ENCODE measurements around the gene PRLHR.

The PRLHR gene

DNA sequence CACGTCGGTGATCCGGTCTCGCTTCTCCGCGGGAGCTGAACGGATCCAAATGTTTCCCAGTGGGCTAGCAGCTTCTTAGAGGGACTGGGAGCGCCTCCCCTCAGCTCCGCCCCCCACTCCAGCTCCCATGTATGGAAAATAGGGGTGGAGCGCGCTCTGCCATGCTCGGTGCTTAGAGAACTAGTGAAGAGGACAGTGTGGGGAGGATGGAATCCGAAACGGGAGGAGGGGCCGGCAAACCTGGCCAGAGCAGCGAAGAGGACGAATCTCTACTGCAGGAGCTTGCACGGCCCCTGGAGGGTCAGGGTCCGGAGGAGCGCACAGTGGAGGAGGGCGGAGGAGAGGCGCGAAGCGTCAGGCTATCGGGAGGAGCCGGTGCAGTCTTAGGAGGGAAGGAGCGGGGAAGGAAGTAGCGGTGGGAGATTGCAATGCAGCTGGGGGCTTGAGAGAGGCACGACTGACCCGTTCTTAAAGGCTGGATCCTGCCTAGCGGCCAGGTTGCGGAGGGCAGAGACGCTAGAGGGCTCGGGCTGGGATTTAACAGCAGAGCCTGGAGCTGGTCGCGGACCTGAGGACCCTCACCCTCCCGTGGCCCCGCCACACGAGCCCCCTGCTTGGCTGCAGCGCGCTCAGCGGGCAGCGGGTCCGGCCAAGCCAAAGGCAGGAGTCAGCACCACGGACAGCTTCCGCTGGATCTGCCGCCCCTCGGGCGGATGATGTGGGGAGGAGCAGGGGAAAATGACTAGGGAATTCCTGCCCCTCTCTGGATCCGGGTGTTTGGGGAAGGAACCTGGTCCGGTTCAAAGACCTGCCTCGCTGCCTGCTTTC lies at the start of gene PRLHR:
Gene PRLHR, minus strand, starts transcription at position 51 of the 828 bp plus-strand sequence. CDS start 404 bp downstream, outside the sequence.
- TF ChIP-seq, protein P1, sequence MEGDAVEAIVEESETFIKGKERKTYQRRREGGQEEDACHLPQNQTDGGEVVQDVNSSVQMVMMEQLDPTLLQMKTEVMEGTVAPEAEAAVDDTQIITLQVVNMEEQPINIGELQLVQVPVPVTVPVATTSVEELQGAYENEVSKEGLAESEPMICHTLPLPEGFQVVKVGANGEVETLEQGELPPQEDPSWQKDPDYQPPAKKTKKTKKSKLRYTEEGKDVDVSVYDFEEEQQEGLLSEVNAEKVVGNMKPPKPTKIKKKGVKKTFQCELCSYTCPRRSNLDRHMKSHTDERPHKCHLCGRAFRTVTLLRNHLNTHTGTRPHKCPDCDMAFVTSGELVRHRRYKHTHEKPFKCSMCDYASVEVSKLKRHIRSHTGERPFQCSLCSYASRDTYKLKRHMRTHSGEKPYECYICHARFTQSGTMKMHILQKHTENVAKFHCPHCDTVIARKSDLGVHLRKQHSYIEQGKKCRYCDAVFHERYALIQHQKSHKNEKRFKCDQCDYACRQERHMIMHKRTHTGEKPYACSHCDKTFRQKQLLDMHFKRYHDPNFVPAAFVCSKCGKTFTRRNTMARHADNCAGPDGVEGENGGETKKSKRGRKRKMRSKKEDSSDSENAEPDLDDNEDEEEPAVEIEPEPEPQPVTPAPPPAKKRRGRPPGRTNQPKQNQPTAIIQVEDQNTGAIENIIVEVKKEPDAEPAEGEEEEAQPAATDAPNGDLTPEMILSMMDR (IDR thresholded peaks at IDR 0.05), result no peak
- Histone ChIP-seq H3K4me1 (ENCODE audit: control insufficient read depth in 1 of 2, insufficient read depth in 1 of 2, low read depth in 1 of 2, low read length in 1 of 2) (no peaks in the 10 kb centered on the region), H3K4me3 (ENCODE audit: low read depth in 1 of 2, low read length in 1 of 2) (no peak within 1 kb of the TSS), H3K9me3 (no peaks in the 10 kb centered on the region), H3K27me3 (peaks cover 89% of the 10 kb centered on the region), H3K36me3 (no peaks in the 10 kb centered on the region), H3K27ac (no peak within 1 kb of the TSS)

DNA sequence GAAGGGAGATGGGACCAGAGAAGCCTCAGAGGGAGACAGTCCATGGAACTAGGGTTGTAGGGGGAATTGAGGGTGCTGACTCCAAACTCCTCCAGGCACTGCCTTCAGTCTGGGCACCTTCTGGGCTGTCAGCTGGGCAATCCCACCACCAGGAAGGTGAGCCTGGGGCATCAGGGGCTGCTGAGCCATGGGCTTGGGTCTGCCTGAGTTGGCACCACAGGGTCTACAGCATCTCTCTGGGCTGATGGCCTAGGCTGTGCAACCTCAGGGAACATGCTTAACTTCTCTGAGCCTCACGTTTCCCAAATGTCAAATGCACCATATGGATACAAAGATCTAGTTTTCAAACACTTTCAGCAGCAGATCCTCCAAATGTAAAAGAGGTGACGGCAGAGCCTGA lies 46.8 kb upstream of the PRLHR start:
- Histone ChIP-seq H3K4me1 (ENCODE audit: control insufficient read depth in 1 of 2, insufficient read depth in 1 of 2, low read depth in 1 of 2, low read length in 1 of 2) (no peaks in the 10 kb centered on the region), H3K36me3 (no peaks in the 10 kb centered on the region), H3K9me3 (no peaks in the 10 kb centered on the region), H3K27ac (no peak overlapping the region), H3K27me3 (peaks cover 12% of the 10 kb centered on the region), H3K4me3 (ENCODE audit: low read depth in 1 of 2, low read length in 1 of 2) (no peak overlapping the region)
- TF ChIP-seq, protein P1 (IDR thresholded peaks at IDR 0.05), result no peak

DNA sequence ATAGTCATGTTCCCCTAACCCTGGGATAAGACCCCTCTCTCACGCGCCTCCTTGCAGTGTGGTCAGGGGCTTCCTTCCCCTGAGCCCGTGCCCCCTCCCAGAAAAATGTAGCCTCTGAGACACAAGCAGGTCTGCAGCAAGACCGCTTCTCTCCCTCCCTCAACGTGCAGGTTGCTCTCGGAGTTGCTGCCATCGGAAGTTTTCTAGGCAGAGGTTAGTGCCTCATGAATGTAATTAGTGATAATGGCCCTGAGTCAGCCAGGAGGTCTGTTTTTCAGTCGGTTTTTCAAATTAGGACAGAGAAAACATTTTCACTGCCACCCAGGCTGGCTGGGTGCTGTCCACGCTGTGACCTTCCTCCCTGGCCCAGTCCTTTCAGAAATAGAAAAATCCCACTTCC lies 43.2 kb upstream of the PRLHR start:
- H3K4me1 ChIP-seq (ENCODE audit: control insufficient read depth in 1 of 2, insufficient read depth in 1 of 2, low read depth in 1 of 2, low read length in 1 of 2), result no peaks in the 10 kb centered on the region
- no peaks in the 10 kb centered on the region for H3K36me3 ChIP-seq
- H3K4me3 ChIP-seq (ENCODE audit: low read depth in 1 of 2, low read length in 1 of 2), result no peak overlapping the region
- no peak overlapping the region for H3K27ac ChIP-seq
- TF ChIP-seq, protein P1 (IDR thresholded peaks at IDR 0.05), result no peak
- no peaks in the 10 kb centered on the region for H3K9me3 ChIP-seq
- peaks cover 38% of the 10 kb centered on the region for H3K27me3 ChIP-seq

DNA sequence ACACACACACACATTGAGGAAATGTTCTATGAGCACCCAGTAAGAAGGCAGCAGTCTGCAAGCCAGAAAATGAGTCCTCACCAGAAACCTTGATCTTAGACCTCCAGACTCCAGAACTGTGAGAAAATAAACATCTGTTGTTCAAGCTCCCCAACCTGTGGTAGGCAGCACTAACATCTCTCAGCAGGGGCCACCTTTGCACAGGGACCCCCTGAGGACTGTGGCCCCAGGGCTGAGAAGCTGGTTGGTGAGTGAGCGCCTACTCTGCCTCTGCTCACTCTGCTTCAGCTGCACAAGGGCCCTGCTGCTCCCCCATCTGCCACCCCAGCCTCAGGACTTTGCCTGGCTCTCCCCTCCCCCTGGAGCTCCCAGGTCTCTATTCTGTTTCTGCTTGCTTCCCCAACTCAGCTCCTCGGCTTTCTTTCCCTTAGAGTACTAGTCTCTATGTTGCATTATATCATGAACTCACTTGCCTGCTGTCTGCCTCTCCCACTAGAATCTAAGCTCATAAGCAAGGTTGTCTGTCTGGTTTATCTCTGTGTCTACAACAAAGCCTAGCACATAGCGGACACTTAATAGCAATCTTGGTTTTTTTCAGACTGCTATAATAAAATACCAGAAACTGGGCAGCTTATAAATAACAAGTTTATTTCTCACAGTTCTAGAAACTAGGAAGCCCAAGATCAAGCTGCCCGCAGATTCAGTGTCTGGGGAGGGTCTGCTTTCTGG lies 40.4 kb upstream of the PRLHR start:
- H3K27me3 ChIP-seq, result peaks cover 46% of the 10 kb centered on the region
- no peaks in the 10 kb centered on the region for H3K4me1 ChIP-seq (ENCODE audit: control insufficient read depth in 1 of 2, insufficient read depth in 1 of 2, low read depth in 1 of 2, low read length in 1 of 2)
- TF ChIP-seq, protein P1 (IDR thresholded peaks at IDR 0.05), result no peak
- H3K4me3 ChIP-seq (ENCODE audit: low read depth in 1 of 2, low read length in 1 of 2), result no peak overlapping the region
- H3K36me3 ChIP-seq, result no peaks in the 10 kb centered on the region
- no peaks in the 10 kb centered on the region for H3K9me3 ChIP-seq
- no peak overlapping the region for H3K27ac ChIP-seq

DNA sequence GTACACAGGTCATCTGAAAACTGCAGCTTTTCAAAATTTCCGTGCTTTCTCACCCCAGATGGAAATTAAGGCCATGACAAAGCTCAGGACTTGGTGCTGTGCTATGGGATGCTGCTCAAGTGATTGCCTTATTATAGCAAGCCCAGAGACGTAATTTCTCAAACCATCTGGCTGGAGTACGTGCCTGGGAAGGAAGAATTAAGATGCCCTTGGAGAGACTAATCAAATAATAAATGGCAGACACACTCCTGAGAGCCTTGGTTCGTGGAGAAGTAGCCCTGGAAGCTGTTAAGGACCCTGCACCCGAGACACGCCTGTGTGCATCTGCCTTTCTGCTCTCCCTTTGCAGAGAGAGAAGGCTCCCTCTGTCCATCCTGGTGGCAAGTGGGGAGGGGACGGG lies 38.3 kb upstream of the PRLHR start:
- TF ChIP-seq, protein P1 (IDR thresholded peaks at IDR 0.05), result no peak
- H3K9me3 ChIP-seq, result no peaks in the 10 kb centered on the region
- no peak overlapping the region for H3K27ac ChIP-seq
- peaks cover 59% of the 10 kb centered on the region for H3K27me3 ChIP-seq
- H3K36me3 ChIP-seq, result no peaks in the 10 kb centered on the region
- H3K4me1 ChIP-seq (ENCODE audit: control insufficient read depth in 1 of 2, insufficient read depth in 1 of 2, low read depth in 1 of 2, low read length in 1 of 2), result no peaks in the 10 kb centered on the region
- no peak overlapping the region for H3K4me3 ChIP-seq (ENCODE audit: low read depth in 1 of 2, low read length in 1 of 2)

Data from neutrophil (primary cell).